OCI-LY7 (cell line): Measurements from ENCODE around the gene NLRP3. TPM values are rescaled to one million over a fixed set of nuclear protein-coding genes. Genes with fewer than 3 reads are reported as not detected.
A peak's percentile ranks its signal among the peaks of the same experiment; 100 is the strongest.

ENCODE experiments used
- BruUV-seq: library from RNA; stranded (reverse); fragments of 400-500 nt; replicated peaks from 2 replicates; lab custom pipeline; 2021; lab: Mats Ljungman, UMichigan
- CTCF ChIA-PET: fragments of 300-600 bp; sonication (Branson Sonifier 250); formaldehyde crosslinking; loops from one replicate; lab custom pipeline; 2022; ENCODE audit warnings: antibody characterized with exemption; ENCODE audit not compliant: unreplicated experiment; lab: Charles Lee
- POLR2A ChIA-PET: fragments of 300-600 bp; sonication (Branson Sonifier 250); formaldehyde crosslinking; loops from one replicate; lab custom pipeline; 2022; ENCODE audit warnings: antibody characterized with exemption; lab: Charles Lee
- DNase-seq: peaks from one replicate; pipeline ENCODE4 v3.0.0-alpha.2; 2015; ENCODE audit warnings: low spot score
- H2AFZ ChIP-seq: fragments of 200-600 bp; sonication (generic), shearing (Covaris generic); 2 replicates; pipeline ENCODE4 v1.6.1; 2014; ENCODE audit warnings: mild to moderate bottlenecking, antibody characterized with exemption, low read length, moderate library complexity
- H3K27ac ChIP-seq: fragments of 200-600 bp; sonication (generic); 2 replicates; pipeline ENCODE4 v1.5.1; 2014; ENCODE audit warnings: mixed run types, low read depth, mild to moderate bottlenecking, moderate library complexity, low read length, inconsistent platforms; ENCODE audit not compliant: poor library complexity, severe bottlenecking
- H3K36me3 ChIP-seq: fragments of 200-600 bp; sonication (generic); 2 replicates; pipeline ENCODE4 v1.6.1; 2014; ENCODE audit warnings: mild to moderate bottlenecking, antibody characterized with exemption, low read length, moderate library complexity, mixed read lengths; ENCODE audit not compliant: insufficient read depth
- H3K4me1 ChIP-seq: fragments of 200-600 bp; sonication (generic); 2 replicates; pipeline ENCODE4 v1.5.1; 2014; ENCODE audit warnings: mild to moderate bottlenecking, low read length; ENCODE audit not compliant: insufficient read depth, poor library complexity, severe bottlenecking
- H3K4me2 ChIP-seq: fragments of 200-600 bp; sonication (generic); 2 replicates; pipeline ENCODE4 v1.6.1; 2014; ENCODE audit warnings: mild to moderate bottlenecking, low read length
- H3K4me3 ChIP-seq: fragments of 200-600 bp; sonication (generic); 2 replicates; pipeline ENCODE4 v1.5.1; 2014; ENCODE audit warnings: mild to moderate bottlenecking, low read depth, low read length; ENCODE audit not compliant: poor library complexity, severe bottlenecking
- H3K79me2 ChIP-seq: fragments of 200-600 bp; sonication (generic); 2 replicates; pipeline ENCODE4 v1.6.1; 2016; ENCODE audit warnings: low read depth, mild to moderate bottlenecking, low read length, moderate library complexity, mixed read lengths; ENCODE audit not compliant: insufficient read depth
- H3K9me2 ChIP-seq: fragments of 200-600 bp; sonication (generic); 2 replicates; pipeline ENCODE4 v1.6.1; 2016; ENCODE audit warnings: mild to moderate bottlenecking, low read length, mixed read lengths; ENCODE audit not compliant: insufficient read depth
- H3K9me3 ChIP-seq: fragments of 200-600 bp; sonication (generic); 2 replicates; pipeline ENCODE4 v1.6.1; 2014; ENCODE audit warnings: mild to moderate bottlenecking, mixed run types, low read length, mixed read lengths
- H4K20me1 ChIP-seq: fragments of 200-600 bp; sonication (generic); 2 replicates; pipeline ENCODE4 v1.6.1; 2014; ENCODE audit warnings: mild to moderate bottlenecking, antibody characterized with exemption, low read length, moderate library complexity, mixed read lengths; ENCODE audit not compliant: insufficient read depth
- CTCF ChIP-seq: fragments of 200-600 bp; sonication (generic); conservative IDR thresholded peaks from 2 replicates; pipeline ENCODE4 v1.5.1; 2014; ENCODE audit warnings: mild to moderate bottlenecking, antibody characterized with exemption, low read length, moderate library complexity, mixed read lengths
- EZH2phosphoT487 ChIP-seq: fragments of 200-600 bp; sonication (generic); IDR thresholded peaks from 2 replicates; pipeline ENCODE4 v1.6.1; 2018; ENCODE audit warnings: low read depth, borderline replicate concordance, mild to moderate bottlenecking, mixed run types, antibody characterized with exemption, low read length, moderate library complexity, mixed read lengths
- intact Hi-C: fragments of 100-400 bp; cut with micrococcal nuclease; formaldehyde crosslinking; loops from one replicate; pipeline ENCODE4 v1.10.0; 2022; ENCODE audit not compliant: unreplicated experiment
- total RNA-seq, 2 experiments: library from RNA; depleted of rRNA in 1 of 2; stranded (reverse); fragments of >200 nt in 1 of 2; shearing (Covaris generic) in 1 of 2; gene quantifications; 2 replicates each; pipeline ENCODE4 v1.2.3, GENCODE V29; 2014 to 2022

Gene NLRP3
- total RNA-seq, 2 experiments from 2014 or later: not detected

- H3K4me2 ChIP-seq: no peak overlapping the region
- H3K9me2 ChIP-seq: no peaks in the 10 kb centered on the region
- H3K79me2 ChIP-seq: no peaks in the 10 kb centered on the region
- intact Hi-C loops: loop anchor here (1.0 kb wide), 1 partner anchor 97 kb away; no protein-coding TSS in a partner anchor
- H4K20me1 ChIP-seq: no peaks in the 10 kb centered on the region
- no peak overlapping the region for H2AFZ ChIP-seq
- no peaks in the 10 kb centered on the region for H3K9me3 ChIP-seq
- no TSS peak for BruUV-seq
- ChIA-PET CTCF (no interaction called here), POLR2A (interaction anchor here (0.6 kb wide), 1 partner anchor 39 kb away, joined by 3 read pairs; no protein-coding TSS in a partner anchor)
- TF ChIP-seq CTCF: peak; percentile 62
- TF ChIP-seq EZH2phosphoT487: no peak
- H3K4me1 ChIP-seq: no peaks in the 10 kb centered on the region
- DNase-seq: peak; percentile 18
- H3K4me3 ChIP-seq: no peak overlapping the region
- H3K36me3 ChIP-seq: no peaks in the 10 kb centered on the region
- H3K27ac ChIP-seq: no peak overlapping the region
These were observed 71.1 kb downstream of the NLRP3 start for GRCh38 chr1:247487057-247487456.

- CTCF ChIA-PET: interaction anchor here (0.6 kb wide), 1 partner anchor 205 kb away, joined by 3 read pairs; no protein-coding TSS in a partner anchor
These were observed 75.4 kb downstream of the NLRP3 start for GRCh38 chr1:247491328-247491727.

More at GRCh38 chr1:247491328-247491727, 75.4 kb downstream of the NLRP3 start:
- H3K79me2 ChIP-seq: no peaks in the 10 kb centered on the region
- no peaks in the 10 kb centered on the region for H3K4me1 ChIP-seq
- H2AFZ ChIP-seq: no peak overlapping the region
- no peak overlapping the region for H3K4me3 ChIP-seq
- H4K20me1 ChIP-seq: no peaks in the 10 kb centered on the region
- H3K9me3 ChIP-seq: no peaks in the 10 kb centered on the region
- no peak for DNase-seq
- POLR2A ChIA-PET: no interaction called here
- no peak overlapping the region for H3K27ac ChIP-seq
- no peak for TF ChIP-seq CTCF
- TF ChIP-seq EZH2phosphoT487: no peak
- intact Hi-C loops: no loop called here
- no peaks in the 10 kb centered on the region for H3K9me2 ChIP-seq
- H3K4me2 ChIP-seq: no peak overlapping the region
- no peaks in the 10 kb centered on the region for H3K36me3 ChIP-seq
- no TSS peak for BruUV-seq
